ENCODE results near the gene ROBO1.

ROBO1 gene

DNA sequence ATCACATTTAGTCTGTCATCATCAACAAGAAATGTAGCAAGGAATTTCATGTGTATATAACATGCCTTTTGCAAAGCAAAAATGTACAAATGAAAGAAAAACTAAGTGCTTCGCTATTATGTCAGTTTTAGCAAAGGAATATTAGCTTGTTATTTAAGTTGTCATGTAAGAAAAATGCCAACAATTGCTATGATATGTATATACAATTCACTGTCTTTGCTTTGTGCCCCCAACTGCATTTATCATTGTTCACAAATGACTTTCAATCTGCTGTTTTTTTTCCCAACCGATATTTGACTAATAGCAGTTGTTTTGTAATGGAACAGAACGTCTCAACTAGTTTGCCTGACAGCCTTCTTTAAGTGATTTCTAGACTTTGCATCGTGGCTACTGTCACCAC, 207.1 kb downstream of the ROBO1 start:
- TF ChIP-seq L3MBTL2 (conservative IDR thresholded peaks at IDR 0.05) (no peak), BHLHE40 (IDR thresholded peaks at IDR 0.05; ENCODE audit: borderline replicate concordance) (no peak), ZNF384 (IDR thresholded peaks at IDR 0.05) (no peak), ELF4 (IDR thresholded peaks at IDR 0.05) (no peak), HDGF (IDR thresholded peaks at IDR 0.05; ENCODE audit: borderline replicate concordance) (no peak), SP1 (IDR thresholded peaks at IDR 0.05) (no peak), SUZ12 (IDR thresholded peaks at IDR 0.05) (no peak), LEF1 (IDR thresholded peaks at IDR 0.05; ENCODE audit: borderline replicate concordance) (no peak)
- TF ChIP-seq, protein P1, sequence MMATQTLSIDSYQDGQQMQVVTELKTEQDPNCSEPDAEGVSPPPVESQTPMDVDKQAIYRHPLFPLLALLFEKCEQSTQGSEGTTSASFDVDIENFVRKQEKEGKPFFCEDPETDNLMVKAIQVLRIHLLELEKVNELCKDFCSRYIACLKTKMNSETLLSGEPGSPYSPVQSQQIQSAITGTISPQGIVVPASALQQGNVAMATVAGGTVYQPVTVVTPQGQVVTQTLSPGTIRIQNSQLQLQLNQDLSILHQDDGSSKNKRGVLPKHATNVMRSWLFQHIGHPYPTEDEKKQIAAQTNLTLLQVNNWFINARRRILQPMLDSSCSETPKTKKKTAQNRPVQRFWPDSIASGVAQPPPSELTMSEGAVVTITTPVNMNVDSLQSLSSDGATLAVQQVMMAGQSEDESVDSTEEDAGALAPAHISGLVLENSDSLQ (IDR thresholded peaks at IDR 0.05): no peak
- CTCF ChIA-PET: no interaction called here
- no peak for DNase-seq (ENCODE audit: extremely low spot score)
- POLR2A ChIA-PET: no interaction called here

DNA sequence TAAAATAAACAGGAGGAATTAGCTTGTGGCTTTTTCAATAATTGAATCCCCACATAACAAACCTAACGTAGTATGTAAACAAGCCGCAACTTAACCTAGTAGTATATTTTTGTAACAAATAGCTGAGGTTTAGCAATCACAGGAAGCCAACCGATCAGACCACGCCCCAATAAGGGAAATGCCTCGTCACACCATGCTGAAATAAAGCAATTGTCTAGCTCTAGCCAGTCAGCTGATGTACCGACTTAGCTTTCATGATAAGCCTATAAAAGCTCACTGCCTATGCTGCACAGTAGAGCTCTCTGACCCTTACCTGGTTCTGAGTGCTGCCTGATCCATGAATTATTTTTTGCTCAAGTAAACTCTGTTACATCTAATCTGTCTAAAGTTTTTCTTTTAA, 208.9 kb downstream of the ROBO1 start:
- POLR2A ChIA-PET: no interaction called here
- TF ChIP-seq ARNT (IDR thresholded peaks at IDR 0.05) (no peak), TARDBP (IDR thresholded peaks at IDR 0.05) (no peak), BHLHE40 (IDR thresholded peaks at IDR 0.05; ENCODE audit: borderline replicate concordance) (no peak), NFRKB (IDR thresholded peaks at IDR 0.05) (no peak), FOXK2 (IDR thresholded peaks at IDR 0.05) (no peak), FOXA1 (IDR thresholded peaks at IDR 0.05) (no peak), L3MBTL2 (conservative IDR thresholded peaks at IDR 0.05) (no peak), FOXM1 (IDR thresholded peaks at IDR 0.05; ENCODE audit: borderline replicate concordance) (no peak), SP1 (IDR thresholded peaks at IDR 0.05) (no peak), CTBP1 (IDR thresholded peaks at IDR 0.05; ENCODE audit: borderline replicate concordance) (no peak), LEF1 (IDR thresholded peaks at IDR 0.05; ENCODE audit: borderline replicate concordance) (no peak), HDGF (IDR thresholded peaks at IDR 0.05; ENCODE audit: borderline replicate concordance) (no peak), SUZ12 (IDR thresholded peaks at IDR 0.05) (no peak), ZNF384 (IDR thresholded peaks at IDR 0.05) (no peak), ELF4 (IDR thresholded peaks at IDR 0.05) (no peak)
- TF ChIP-seq, protein P1 (IDR thresholded peaks at IDR 0.05): no peak
- CTCF ChIA-PET: no interaction called here
- DNase-seq (ENCODE audit: extremely low spot score): no peak

DNA sequence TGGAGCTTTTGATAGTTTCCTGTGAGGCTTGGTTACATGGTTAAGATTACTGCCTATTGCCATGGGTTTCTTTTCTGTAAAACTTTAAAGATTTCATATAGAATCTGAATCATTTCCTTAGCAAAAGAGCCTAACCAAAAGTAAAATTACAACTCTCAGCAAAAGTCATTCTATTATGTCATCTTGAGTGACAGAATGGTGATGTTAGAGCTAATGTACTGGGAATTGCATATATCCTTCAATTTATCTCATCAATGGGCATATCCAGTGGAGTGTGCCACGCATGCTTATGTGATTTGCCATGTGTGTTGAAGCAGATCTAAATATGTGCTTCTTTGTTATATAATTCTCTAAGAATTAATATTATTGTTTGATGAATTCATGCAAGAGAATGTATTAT, 212.1 kb downstream of the ROBO1 start:
- no peak for TF ChIP-seq FOXK2 (IDR thresholded peaks at IDR 0.05)
- no peak for TF ChIP-seq ZNF384 (IDR thresholded peaks at IDR 0.05)
- no peak for TF ChIP-seq CTBP1 (IDR thresholded peaks at IDR 0.05; ENCODE audit: borderline replicate concordance)
- TF ChIP-seq BHLHE40 (IDR thresholded peaks at IDR 0.05; ENCODE audit: borderline replicate concordance): no peak
- TF ChIP-seq FOXA1 (IDR thresholded peaks at IDR 0.05): no peak
- no peak for TF ChIP-seq NFRKB (IDR thresholded peaks at IDR 0.05)
- TF ChIP-seq L3MBTL2 (conservative IDR thresholded peaks at IDR 0.05): no peak
- TF ChIP-seq LEF1 (IDR thresholded peaks at IDR 0.05; ENCODE audit: borderline replicate concordance): no peak
- TF ChIP-seq SUZ12 (IDR thresholded peaks at IDR 0.05): no peak
- TF ChIP-seq ARNT (IDR thresholded peaks at IDR 0.05): no peak
- TF ChIP-seq ELF4 (IDR thresholded peaks at IDR 0.05): no peak
- TF ChIP-seq FOXM1 (IDR thresholded peaks at IDR 0.05; ENCODE audit: borderline replicate concordance): no peak
- no peak for DNase-seq (ENCODE audit: extremely low spot score)
- CTCF ChIA-PET: no interaction called here
- POLR2A ChIA-PET: no interaction called here

DNA sequence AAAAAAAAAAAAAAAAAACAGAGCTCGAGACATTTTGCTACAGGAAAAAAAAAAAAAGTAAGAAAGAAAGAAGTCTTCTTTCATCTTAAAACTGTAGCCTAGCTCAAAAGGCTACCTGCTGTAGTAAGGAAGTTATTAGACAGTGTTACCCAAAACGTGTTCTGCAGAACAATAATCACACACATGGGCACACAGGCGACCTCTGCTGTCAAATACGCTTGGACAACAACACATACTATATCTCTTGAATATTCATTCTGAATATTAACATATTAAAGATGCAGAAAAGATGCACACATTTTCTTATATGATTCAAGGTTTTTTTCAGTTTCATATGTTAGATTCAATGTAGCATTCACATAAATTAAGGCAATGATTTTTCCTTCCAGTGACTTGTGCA, 215.8 kb downstream of the ROBO1 start:
- peak; percentile 6 for DNase-seq (ENCODE audit: extremely low spot score)
- ChIA-PET CTCF (no interaction called here), POLR2A (no interaction called here)
- TF ChIP-seq ZNF384 (IDR thresholded peaks at IDR 0.05) (peak; percentile 69), L3MBTL2 (conservative IDR thresholded peaks at IDR 0.05) (no peak)

DNA sequence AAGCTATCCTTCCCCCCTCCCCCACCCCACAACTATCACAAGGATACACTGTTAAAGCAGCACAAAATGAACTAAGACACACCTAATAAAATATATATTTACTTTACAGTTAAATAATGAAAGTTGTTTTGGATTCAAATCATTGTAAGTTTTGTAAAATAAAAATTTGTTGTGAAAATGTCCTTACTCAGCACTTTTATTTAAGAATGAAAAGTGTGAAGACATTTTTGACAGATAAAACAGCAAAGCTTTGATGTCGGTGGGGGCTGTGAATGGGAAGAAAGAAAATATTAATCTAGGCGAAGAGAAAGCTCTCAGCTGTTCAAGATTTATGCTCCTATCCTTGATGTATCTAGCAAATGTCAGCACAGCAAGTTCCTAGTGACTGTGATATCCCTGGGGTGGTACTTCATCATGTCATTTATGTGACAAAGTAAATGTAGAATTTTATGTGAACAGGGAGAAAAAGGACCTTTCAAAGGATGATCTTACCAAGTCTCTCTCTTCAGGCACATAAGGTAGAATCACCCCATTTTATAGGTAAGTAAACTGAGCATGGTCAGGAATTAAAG, 216.4 kb downstream of the ROBO1 start:
- DNase-seq (ENCODE audit: extremely low spot score): no peak
- TF ChIP-seq SUZ12 (IDR thresholded peaks at IDR 0.05): no peak
- TF ChIP-seq LEF1 (IDR thresholded peaks at IDR 0.05; ENCODE audit: borderline replicate concordance): no peak
- no peak for TF ChIP-seq ZNF384 (IDR thresholded peaks at IDR 0.05)
- no peak for TF ChIP-seq L3MBTL2 (conservative IDR thresholded peaks at IDR 0.05)
- no peak for TF ChIP-seq NFRKB (IDR thresholded peaks at IDR 0.05)
- no peak for TF ChIP-seq BHLHE40 (IDR thresholded peaks at IDR 0.05; ENCODE audit: borderline replicate concordance)
- ChIA-PET CTCF (no interaction called here), POLR2A (no interaction called here)

DNA sequence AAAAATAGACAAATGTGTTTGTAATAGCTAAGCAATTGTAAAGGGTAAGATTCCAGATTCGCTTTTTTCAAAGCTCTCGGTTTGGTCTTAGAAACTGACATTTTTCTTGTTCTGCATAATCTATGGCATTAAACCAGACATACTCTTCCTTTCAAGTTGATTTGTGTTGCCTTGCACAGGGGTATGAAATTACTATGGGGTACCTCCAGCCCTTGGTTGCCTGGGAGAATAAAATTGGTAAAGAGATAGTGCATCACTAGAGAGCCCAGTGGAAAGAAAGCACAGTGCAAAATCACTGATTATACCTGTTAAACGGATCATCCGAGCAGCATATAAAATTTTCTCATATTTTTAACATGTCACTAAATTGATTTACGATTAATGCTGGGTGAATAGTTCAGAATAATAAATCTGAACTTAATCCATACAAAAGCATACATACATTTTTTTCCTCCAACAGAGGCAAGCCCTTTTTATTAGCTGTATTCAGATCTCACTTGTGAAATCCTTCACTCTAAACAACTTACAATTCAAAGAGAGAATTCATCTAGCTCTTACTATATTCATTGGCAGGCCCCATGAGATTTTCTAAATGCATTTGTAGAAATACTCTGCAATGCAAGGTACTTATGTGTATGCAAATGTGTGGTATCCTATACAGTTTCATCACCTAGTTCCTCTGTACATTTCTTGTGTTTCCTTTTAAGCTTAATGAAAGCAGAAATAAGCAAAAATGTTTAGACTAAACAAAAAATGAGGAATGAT, 224.4 kb downstream of the ROBO1 start:
- POLR2A ChIA-PET: no interaction called here
- no peak for DNase-seq (ENCODE audit: extremely low spot score)
- no peak for TF ChIP-seq ARNT (IDR thresholded peaks at IDR 0.05)
- TF ChIP-seq LEF1 (IDR thresholded peaks at IDR 0.05; ENCODE audit: borderline replicate concordance): no peak
- TF ChIP-seq FOXA1 (IDR thresholded peaks at IDR 0.05): no peak
- TF ChIP-seq, protein P1 (IDR thresholded peaks at IDR 0.05): peak; percentile 59
- no peak for TF ChIP-seq NFRKB (IDR thresholded peaks at IDR 0.05)
- CTCF ChIA-PET: no interaction called here
